ENCODE measurements around the gene ABCC2.
A peak's percentile ranks its signal among the peaks of the same experiment; 100 is the strongest.

The ABCC2 gene

DNA sequence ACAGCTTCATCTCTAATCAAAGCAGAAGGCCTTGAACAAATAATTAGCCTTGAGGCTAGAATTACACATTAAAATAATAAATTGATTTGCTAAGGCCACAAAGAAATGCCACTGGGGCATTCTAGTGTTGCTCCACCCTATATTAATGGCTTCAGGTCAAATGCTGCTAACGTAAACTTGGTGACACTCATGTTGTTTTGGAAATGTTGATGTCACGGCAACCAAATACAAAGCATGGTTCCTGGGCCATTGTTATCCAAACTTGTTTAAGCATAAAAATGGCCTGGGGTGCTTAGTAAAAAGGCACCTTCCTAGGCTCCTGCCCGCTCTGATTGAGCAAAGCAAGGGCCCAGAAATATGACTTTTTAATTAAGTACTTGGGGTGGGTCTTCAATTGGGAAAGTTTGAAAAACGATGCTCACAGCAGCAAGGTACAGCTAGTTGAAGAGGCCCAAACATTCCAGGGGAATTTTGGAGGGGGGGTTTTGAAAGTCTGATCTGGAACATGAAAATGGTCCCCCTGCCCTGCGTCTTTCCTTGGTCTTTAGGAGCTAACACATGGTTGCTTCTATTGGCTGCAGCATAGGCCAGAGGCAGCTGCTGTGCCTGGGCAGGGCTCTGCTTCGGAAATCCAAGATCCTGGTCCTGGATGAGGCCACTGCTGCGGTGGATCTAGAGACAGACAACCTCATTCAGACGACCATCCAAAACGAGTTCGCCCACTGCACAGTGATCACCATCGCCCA, 67.8 kb downstream of the ABCC2 start:
- TF ChIP-seq, protein P1, sequence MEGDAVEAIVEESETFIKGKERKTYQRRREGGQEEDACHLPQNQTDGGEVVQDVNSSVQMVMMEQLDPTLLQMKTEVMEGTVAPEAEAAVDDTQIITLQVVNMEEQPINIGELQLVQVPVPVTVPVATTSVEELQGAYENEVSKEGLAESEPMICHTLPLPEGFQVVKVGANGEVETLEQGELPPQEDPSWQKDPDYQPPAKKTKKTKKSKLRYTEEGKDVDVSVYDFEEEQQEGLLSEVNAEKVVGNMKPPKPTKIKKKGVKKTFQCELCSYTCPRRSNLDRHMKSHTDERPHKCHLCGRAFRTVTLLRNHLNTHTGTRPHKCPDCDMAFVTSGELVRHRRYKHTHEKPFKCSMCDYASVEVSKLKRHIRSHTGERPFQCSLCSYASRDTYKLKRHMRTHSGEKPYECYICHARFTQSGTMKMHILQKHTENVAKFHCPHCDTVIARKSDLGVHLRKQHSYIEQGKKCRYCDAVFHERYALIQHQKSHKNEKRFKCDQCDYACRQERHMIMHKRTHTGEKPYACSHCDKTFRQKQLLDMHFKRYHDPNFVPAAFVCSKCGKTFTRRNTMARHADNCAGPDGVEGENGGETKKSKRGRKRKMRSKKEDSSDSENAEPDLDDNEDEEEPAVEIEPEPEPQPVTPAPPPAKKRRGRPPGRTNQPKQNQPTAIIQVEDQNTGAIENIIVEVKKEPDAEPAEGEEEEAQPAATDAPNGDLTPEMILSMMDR (IDR thresholded peaks at IDR 0.05; ENCODE audit: control insufficient read depth, extremely low read depth, insufficient read depth): no peak
- no peak overlapping the region for H3K4me3 ChIP-seq (ENCODE audit: low read depth, low read length)
- no peak for DNase-seq (ENCODE audit: low read depth)

DNA sequence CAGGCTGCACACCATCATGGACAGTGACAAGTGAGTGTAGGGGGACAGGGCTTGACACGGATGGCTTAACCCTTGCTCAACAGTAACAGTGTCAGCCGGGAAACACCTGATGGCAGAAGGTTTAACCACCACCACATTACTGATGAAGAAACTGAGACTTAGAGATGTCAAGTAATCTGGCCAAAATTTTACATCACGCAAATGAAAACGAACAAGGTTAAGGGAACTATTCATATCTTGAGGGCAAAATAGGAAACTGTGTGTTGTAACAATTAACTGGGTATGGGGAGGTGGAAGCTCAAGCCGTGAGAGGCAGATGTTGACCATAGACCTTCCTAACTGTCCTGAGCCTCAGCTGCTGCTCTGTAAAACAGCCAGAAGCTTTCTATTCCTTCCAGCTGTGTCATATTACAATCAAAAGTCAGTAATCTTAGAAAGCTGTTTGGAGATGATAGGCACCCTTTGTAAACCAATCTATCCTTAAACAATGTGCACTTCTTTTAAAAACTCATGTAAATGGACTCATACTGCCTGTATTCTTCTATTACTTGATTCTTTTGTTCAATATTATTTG, 68.4 kb downstream of the ABCC2 start:
- no peak for DNase-seq (ENCODE audit: low read depth)
- no peak overlapping the region for H3K4me3 ChIP-seq (ENCODE audit: low read depth, low read length)
- TF ChIP-seq, protein P1 (IDR thresholded peaks at IDR 0.05; ENCODE audit: control insufficient read depth, extremely low read depth, insufficient read depth): no peak

DNA sequence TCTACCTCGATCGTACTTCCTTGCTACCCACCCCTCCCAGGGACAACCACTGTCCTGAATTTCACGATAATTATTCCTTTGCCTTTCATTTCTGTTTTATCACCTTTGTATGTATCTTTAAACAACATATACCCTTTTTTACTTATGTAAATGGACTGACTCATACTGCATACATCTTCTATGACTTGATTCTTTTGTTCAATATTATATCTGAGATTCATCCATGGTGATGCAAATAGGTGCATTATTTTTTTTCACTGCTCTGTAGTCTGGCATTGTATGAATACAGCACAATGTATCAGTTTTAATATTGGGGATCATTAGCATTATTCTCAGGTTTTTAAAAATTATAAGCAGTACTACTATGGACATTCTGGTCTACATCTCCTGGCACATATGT, 69.4 kb downstream of the ABCC2 start:
- TF ChIP-seq, protein P1 (IDR thresholded peaks at IDR 0.05; ENCODE audit: control insufficient read depth, extremely low read depth, insufficient read depth): no peak
- no peak overlapping the region for H3K4me3 ChIP-seq (ENCODE audit: low read depth, low read length)
- DNase-seq (ENCODE audit: low read depth): no peak

DNA sequence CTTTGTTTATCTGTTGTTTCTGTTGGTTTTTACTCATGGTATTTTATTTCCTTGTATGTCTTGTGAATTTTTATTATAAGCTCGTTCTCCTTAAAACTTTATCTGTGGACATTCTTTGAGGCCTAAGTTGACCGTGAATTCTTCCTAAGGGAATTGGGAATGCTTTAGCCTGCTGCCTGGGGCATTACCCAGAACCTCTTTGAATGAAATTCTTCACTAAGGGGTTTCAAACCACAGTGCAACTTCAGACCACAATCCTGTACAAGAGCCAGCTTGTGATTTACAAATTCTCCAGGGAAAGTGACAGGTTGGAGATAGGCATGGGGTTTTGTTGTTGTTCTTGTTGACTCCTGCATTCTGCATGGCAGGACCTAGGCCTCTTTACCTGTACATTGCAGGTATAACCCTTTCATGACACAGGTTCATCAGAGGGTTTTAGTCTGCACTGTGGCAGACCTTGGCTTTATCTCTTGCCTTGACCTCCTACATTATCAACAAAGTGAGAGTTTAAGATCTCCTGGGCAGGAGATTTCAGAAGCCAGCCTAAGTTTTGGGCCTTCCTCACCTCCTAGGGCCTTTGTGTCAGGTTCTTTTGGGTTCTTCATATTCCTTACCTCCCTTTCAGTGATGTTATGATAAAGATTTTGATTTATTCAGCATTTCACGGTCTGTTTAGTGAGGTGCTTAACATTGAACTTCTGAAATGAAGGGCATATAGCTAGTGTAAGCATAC, 70.2 kb downstream of the ABCC2 start:
- H3K4me3 ChIP-seq (ENCODE audit: low read depth, low read length): no peak overlapping the region
- no peak for DNase-seq (ENCODE audit: low read depth)
- TF ChIP-seq, protein P1 (IDR thresholded peaks at IDR 0.05; ENCODE audit: control insufficient read depth, extremely low read depth, insufficient read depth): no peak

DNA sequence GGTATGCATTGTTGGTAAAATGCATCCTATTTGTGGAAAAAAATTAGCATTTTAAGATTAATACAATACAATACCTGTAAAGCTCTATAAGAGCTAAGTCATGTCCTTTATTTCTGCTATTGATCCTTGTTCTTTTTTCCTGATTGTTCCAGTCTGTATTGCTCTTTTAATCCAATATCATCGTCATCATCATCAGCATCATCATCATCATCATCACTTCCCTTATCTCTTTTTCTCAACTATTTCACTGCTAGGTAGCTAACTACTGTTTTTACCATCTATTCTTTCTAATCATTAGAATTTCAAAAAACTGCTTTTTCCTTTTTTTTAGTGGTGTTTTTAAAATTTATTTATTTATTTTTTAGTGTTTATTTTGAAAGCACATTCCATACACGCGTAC, 71.2 kb downstream of the ABCC2 start:
- TF ChIP-seq, protein P1 (IDR thresholded peaks at IDR 0.05; ENCODE audit: control insufficient read depth, extremely low read depth, insufficient read depth): no peak
- DNase-seq (ENCODE audit: low read depth): no peak
- H3K4me3 ChIP-seq (ENCODE audit: low read depth, low read length): no peak overlapping the region

DNA sequence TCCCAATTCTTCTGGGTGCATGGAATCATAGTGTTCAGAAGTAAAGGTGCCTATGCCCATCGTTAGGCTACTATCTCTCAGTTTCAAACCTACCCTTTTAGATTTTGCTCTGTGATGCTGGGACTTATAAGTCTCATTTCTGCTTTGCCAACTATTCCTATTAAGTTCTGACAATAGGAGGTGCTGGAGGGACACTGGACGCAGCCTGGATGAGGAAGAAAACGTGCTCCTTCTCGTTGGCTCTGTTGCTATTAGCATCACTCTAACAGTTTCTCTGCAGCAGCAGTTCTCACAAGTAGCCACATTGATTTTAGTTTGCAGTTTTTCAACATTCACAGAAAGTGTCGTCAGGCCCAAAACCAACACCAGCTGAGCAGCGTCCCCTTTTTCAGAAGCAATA, 72.4 kb downstream of the ABCC2 start:
- DNase-seq (ENCODE audit: low read depth): peak; percentile 31
- TF ChIP-seq, protein P1 (IDR thresholded peaks at IDR 0.05; ENCODE audit: control insufficient read depth, extremely low read depth, insufficient read depth): peak; percentile 59
- H3K4me3 ChIP-seq (ENCODE audit: low read depth, low read length): no peak overlapping the region
